Dedifferentiated amniotic fluid mesenchymal stem cell (primary cell): ENCODE data around the gene TP53TG3B.
"Not testable (repeated sequence)": the region's sequence is repeated elsewhere in the genome, so short reads cannot be mapped to it uniquely, and the experiment has no call there.

ENCODE experiments used
- DNase-seq: peaks from one replicate; pipeline ENCODE4 v3.0.0-alpha.2; 2016; ENCODE audit errors: extremely low spot score

The TP53TG3B gene

DNA sequence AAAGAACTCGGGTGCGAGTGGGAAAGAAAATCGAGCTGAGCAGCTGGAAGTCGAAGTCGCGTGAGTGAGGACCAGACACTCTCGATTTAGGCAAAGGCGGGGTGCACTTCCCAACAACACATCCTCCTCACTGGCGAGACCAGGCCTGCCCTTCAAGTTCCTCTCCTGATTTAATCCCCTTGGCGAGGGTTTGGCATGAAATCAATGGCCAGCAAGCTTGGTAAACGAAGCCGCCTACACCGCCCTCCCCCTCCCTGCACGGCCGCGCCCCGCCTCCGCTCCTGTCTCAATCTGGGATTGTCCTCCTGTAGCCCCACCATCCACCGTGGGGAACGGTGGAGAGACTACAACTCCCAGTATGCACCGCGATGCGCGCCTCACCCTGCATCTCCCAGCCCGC lies at the start of gene TP53TG3B:
Gene TP53TG3B, plus strand, starts transcription at position 301 of the 400 bp plus-strand sequence. Its CDS starts 68 bp downstream, at position 369.
- not testable (repeated sequence) for DNase-seq

DNA sequence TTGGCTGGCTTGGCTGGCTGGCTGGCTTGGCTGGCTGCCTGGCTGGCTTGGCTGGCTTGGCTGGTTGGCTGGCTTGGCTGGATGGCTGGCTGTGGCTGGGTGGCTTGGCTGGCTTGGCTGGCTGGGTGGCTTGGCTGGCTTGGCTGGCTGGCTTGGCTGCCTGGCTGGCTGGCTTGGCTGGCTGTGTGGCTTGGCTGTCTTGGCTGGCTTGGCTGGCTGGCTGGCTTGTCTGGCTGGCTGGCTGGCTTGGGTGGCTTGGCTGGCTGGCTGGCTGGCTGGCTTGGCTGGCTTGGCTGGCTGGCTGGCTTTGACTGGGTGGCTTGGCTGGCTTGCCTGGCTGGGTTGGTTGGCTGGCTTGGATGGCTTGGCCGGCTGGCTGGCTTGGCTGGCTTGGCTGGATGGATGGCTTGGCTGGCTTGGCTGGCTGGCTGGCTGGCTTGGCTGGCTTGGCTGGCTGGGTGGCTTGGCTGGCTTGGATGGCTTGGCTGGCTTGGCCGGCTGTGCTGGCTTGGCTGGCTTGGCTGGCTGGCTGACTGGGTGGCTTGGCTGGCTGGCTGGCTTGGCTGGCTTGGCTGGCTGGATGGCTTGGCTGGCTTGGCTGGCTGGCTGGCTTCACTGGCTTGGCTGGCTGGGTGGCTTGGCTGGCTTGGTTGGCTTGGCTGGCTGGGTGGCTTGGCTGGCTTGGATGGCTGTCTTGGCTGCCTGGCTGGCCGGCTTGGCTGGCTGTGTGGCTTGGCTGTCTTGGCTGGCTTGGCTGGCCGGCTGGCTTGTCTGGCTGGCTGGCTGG lies 24.2 kb upstream of the TP53TG3B start:
- not testable (repeated sequence) for DNase-seq

DNA sequence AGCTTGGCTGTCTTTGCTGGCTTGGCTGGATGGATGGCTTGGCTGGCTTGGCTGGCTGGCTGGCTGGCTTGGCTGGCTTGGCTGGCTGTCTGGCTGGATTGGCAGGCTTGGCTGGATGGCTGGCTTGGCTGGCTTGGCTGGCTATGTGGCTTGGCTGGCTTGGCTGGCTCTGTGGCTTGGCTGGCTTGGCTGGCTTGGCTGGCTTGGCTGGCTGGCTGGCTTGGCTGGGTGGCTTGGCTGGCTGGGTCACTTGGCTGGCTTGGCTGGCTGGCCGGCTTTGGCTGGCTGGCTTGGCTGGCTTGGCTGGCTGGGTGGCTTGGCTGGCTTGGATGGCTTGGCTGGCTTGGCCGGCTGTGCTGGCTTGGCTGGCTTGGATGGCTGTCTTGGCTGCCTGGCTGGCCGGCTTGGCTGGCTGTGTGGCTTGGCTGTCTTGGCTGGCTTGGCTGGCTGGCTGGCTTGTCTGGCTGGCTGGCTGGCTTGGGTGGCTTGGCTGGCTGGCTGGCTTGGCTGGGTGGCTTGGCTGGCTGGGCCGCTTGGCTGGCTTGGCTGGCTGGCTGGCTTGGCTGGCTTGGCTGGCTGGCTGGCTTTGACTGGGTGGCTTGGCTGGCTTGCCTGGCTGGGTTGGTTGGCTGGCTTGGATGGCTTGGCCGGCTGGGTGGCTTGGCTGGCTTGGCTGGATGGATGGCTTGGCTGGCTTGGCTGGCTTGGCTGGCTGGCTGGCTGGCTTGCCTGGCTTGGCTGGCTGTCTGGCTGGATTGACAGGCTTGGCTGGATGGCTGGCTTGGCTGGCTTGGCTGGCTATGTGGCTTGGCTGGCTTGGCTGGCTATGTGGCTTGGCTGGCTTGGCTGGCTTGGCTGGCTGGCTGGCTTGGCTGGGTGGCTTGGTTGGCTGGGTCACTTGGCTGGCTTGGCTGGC lies 22.8 kb upstream of the TP53TG3B start:
- not testable (repeated sequence) for DNase-seq

DNA sequence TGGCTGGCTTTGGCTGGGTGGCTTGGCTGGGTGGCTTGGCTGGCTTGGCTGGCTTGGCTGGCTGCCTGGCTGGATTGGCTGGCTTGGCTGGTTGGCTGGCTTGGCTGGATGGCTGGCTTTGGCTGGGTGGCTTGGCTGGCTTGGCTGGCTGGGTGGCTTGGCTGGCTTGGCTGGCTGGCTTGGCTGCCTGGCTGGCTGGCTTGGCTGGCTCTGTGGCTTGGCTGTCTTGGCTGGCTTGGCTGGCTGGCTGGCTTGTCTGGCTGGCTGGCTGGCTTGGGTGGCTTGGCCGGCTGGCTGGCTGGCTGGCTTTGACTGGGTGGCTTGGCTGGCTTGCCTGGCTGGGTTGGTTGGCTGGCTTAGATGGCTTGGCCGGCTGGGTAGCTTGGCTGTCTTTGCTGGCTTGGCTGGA lies 22.1 kb upstream of the TP53TG3B start:
- DNase-seq = not testable (repeated sequence)

DNA sequence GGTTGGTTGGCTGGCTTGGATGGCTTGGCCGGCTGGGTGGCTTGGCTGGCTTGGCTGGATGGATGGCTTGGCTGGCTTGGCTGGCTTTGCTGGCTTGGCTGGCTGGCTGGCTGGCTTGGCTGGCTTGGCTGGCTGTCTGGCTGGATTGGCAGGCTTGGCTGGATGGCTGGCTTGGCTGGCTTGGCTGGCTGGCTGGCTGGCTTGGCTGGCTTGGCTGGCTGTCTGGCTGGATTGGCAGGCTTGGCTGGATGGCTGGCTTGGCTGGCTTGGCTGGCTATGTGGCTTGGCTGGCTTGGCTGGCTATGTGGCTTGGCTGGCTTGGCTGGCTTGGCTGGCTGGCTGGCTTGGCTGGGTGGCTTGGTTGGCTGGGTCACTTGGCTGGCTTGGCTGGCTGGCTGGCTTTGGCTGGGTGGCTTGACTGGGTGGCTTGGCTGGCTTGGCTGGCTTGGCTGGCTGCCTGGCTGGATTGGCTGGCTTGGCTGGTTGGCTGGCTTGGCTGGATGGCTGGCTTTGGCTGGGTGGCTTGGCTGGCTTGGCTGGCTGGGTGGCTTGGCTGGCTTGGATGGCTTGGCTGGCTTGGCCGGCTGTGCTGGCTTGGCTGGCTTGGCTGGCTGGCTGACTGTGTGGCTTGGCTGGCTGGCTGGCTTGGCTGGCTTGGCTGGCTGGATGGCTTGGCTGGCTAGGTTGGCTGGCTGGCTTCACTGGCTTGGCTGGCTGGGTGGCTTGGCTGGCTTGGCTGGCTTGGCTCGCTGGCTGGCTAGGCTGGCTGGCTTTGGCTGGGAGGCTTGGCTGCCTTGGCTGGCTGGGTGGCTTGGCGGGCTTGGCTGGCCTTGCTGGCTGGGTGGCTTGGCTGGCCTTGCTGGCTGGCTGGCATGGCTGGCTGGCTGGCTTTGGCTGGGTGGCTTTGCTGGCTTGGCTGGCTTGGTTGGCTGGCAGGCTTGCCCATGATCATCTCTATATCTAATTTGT lies 21.3 kb upstream of the TP53TG3B start:
- DNase-seq = not testable (repeated sequence)
